GM12801 (cell line): Measurements from ENCODE around the gene CD2AP.

Experiments
- TF ChIP-seq, protein P1 (sequence below): IDR thresholded peaks from one replicate; pipeline ENCODE4 v1.5.1; 2011; ENCODE audit warnings: control low read depth; ENCODE audit not compliant: insufficient read length; ENCODE audit errors: extremely low read depth

CD2AP gene

DNA sequence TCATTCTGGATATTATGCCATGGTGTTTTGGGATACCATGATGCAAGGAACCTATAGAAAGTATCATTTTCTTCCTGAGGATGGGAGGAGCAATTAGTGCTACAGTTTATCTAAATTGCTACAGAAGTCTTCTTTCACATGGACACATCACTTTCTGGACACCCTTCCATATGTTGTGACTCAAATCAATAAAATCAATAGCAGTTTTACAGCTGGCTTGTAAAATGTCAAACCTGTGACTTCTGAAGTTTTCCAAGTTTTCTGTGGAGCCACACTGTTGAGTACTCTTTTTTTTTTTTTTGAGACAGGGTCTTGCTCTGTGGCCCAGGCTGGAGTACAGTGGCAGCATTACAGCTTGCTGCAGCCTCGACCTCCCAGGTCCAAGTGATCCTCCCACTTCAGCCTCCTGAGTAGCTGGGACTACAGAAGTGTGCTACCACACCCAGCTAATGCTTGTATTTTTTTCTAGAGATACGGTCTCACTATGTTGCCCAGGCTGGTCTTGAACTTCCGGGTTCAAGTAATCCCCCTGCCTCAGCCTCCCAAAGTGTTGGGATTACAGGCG, 24.1 kb upstream of the CD2AP start:
- TF ChIP-seq, protein P1, sequence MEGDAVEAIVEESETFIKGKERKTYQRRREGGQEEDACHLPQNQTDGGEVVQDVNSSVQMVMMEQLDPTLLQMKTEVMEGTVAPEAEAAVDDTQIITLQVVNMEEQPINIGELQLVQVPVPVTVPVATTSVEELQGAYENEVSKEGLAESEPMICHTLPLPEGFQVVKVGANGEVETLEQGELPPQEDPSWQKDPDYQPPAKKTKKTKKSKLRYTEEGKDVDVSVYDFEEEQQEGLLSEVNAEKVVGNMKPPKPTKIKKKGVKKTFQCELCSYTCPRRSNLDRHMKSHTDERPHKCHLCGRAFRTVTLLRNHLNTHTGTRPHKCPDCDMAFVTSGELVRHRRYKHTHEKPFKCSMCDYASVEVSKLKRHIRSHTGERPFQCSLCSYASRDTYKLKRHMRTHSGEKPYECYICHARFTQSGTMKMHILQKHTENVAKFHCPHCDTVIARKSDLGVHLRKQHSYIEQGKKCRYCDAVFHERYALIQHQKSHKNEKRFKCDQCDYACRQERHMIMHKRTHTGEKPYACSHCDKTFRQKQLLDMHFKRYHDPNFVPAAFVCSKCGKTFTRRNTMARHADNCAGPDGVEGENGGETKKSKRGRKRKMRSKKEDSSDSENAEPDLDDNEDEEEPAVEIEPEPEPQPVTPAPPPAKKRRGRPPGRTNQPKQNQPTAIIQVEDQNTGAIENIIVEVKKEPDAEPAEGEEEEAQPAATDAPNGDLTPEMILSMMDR, result no peak

DNA sequence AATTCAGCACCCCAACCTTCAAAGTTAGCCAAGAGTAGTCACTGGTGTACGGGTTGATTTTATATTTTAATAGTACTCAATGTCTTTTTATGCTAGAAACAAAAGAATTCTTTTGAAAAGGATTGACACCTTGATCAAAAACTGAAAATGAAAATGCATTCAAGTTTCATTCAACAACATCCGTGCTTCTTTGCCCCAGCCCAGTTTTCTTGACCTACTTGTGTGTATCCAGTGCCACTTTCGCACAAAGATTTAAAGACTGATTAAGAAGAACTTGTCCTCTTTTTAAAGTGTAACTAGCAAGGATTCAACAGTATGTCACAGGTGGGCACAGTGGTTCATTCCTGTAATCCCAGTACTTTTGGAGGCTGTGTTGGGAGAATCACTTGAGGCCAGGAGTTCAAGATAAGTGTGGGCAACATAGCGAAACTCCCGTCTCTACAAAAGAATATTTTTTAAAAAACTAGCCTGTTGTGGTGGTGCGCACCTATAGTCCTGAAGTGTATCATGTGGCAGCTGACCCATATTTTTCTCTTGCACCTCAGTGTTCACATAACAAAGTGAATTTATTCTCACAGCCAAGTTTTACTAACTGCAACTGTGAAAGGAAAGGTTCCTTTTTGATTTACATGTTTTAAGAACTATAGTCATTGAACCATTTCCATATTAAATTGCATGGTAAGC, 22.7 kb upstream of the CD2AP start:
- TF ChIP-seq, protein P1, result no peak

DNA sequence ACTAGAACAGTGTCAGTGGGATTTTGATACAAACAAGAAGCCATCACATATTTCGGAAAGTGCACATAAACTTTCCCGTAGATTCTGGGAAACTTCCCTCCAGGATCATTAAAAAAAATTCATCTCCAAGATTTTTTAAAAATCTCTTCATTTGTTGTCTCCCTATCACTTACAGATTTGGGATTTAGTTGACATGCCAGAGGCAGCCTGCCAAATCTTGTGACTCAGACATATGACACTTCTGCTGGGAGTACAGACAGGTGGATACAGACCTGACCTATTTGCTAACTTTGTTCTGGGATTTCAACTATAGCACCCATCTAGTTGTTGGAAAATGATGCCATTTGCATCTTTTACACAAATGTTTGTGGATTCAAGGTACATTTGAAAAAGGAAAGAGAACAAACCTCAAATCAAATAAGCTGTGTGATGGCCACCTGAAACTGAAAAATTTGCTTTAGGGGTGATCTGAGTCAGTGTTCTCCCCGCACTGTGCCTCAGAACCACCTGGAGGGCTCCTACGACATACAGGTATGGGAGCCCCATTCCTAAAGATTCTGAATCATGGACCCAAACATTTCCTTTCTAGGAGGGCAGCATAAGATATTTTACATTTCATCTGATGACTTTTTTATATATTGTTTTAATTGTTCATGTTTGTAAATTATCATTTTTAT, 21.9 kb upstream of the CD2AP start:
- TF ChIP-seq, protein P1, result no peak

DNA sequence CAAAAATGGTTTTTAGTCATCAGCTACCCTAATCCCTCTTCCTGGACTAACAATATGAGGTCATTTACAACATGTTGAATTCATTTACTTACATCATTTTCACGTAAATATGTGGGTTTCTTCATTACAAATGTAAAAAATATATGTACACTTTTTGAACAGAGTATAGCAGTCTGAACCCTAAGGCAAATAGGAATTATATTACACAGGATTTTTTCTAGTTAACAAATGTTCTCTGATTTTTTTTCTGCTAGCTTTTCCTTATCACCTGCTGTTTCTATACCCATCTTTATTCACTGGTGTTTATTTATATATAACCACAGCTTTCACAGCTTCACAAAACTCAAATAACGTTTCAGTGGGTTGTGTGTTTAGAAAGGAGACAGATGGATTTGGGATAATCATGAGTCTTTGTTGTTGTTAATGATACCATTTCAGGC, 21.0 kb upstream of the CD2AP start:
- TF ChIP-seq, protein P1, result no peak

DNA sequence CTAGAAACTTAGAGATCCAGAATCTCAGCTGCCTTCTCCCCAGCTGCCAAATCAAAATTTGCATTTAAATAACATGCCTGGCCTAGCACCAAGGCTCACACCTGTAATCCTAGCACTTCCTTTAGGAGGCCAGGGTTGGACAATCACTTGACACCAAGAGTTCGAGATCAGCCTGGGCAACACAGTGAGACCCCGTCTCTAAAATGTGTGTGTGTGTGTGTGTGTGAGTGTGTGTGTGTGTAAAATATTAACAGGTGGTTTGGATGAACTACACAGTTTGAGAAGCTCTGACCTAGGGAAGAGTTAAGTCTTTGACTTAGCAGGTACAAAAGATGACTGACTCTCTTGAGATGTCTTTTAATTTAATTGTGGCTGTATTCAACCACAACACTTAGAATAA, 20.2 kb upstream of the CD2AP start:
- TF ChIP-seq, protein P1, result no peak

DNA sequence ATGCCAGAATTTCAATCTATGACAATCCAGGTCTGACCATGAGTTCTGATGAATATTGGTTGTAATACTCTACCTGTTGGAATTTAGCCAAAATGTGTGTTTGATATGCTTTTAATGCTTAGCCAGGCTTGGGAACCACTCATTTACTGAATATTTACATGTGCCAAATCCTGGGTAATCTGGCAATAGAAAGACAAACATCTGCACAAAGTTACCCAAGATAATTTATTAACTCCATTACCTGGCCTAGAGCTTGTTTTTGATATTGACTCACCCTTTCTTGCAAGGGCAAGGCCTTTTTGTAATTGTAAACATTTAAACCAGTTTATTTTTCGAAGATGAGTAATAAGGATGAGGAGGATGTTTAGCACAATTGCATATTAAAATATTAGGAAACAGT, 13.5 kb upstream of the CD2AP start:
- TF ChIP-seq, protein P1, result no peak

DNA sequence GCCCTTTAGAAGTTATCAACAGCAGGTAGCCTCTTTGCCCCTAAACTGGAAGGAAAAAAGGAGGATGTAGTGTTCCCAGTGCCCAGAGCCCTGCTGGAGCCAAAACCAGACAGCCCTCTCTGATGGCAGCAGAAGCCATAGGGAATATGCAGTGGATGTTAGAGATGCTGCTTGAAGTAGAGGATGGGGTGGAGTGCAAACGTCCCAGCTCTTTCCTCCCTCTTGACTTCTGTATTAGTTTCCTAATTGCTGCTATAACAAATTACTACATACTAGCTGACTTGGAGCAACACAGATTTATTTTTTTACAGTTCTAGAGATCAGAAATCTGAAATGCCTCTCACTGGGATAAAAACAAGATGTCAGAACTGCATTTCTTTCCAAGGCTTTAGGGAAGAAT, 12.5 kb upstream of the CD2AP start:
- TF ChIP-seq, protein P1, result no peak
